ENCODE results near the gene CNTNAP5. TPM values are rescaled to one million over a fixed set of nuclear protein-coding genes. Genes with fewer than 3 reads are reported as not detected.

Gene CNTNAP5
- total RNA-seq, 1 donor from 2014 or later, result not detected

DNA sequence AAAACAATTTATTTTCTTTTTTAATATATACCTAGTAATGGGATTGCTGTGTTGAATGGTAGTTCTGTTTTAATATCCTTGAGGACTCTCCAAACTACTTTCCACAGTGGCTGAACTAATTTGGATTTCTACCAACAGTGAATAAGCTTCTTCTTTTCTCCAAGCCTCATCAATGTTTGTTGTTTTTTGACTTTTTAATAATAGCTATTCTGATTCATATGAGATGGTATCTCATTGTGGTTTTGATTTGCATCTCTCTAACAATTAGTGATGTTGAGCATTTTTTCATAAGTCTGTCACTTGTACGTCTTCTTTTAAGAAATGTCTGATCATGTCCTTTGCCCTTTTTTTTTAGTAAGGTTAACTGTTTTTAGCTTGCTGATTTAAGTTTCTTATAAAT is 863.3 kb downstream of the CNTNAP5 start:
- no peak overlapping the region for H3K27ac ChIP-seq (replicated peaks)

DNA sequence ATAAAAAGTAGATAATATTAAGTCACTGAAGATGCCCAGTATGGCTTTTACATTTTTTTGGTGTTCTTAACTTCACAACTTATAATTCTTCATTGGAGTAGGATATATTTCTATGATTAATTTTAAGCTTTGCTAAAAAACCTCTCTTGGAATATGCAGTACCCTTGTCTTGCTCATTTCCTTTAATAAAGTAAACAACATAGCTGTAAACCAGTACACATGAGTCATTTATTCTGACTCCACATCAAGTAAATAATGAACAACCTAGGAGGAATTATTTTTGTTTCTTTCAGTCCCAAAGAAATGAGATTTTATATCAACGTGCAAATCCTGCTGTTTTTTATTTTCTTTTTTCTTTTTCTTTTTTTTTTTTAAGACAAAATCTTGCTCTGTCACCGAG is 869.1 kb downstream of the CNTNAP5 start:
- H3K9me3 ChIP-seq (replicated peaks), result no peaks in the 10 kb centered on the region
- intact Hi-C loops (cut with micrococcal nuclease), result no loop called here

More for the DNA sequence above, 863.3 kb downstream of the CNTNAP5 start:
- H3K4me1 ChIP-seq, result no peaks in the 10 kb centered on the region
- intact Hi-C loops (cut with micrococcal nuclease), result no loop called here
- H3K36me3 ChIP-seq, result no peaks in the 10 kb centered on the region
- TF ChIP-seq, protein P1, sequence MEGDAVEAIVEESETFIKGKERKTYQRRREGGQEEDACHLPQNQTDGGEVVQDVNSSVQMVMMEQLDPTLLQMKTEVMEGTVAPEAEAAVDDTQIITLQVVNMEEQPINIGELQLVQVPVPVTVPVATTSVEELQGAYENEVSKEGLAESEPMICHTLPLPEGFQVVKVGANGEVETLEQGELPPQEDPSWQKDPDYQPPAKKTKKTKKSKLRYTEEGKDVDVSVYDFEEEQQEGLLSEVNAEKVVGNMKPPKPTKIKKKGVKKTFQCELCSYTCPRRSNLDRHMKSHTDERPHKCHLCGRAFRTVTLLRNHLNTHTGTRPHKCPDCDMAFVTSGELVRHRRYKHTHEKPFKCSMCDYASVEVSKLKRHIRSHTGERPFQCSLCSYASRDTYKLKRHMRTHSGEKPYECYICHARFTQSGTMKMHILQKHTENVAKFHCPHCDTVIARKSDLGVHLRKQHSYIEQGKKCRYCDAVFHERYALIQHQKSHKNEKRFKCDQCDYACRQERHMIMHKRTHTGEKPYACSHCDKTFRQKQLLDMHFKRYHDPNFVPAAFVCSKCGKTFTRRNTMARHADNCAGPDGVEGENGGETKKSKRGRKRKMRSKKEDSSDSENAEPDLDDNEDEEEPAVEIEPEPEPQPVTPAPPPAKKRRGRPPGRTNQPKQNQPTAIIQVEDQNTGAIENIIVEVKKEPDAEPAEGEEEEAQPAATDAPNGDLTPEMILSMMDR (IDR thresholded peaks at IDR 0.05; ENCODE audit: borderline replicate concordance), result no peak
- no peaks in the 10 kb centered on the region for H3K9me3 ChIP-seq (replicated peaks)
- no peaks in the 10 kb centered on the region for H3K27me3 ChIP-seq (ENCODE audit: low read depth)
- no peak for DNase-seq
- no peak overlapping the region for H3K4me3 ChIP-seq

DNA sequence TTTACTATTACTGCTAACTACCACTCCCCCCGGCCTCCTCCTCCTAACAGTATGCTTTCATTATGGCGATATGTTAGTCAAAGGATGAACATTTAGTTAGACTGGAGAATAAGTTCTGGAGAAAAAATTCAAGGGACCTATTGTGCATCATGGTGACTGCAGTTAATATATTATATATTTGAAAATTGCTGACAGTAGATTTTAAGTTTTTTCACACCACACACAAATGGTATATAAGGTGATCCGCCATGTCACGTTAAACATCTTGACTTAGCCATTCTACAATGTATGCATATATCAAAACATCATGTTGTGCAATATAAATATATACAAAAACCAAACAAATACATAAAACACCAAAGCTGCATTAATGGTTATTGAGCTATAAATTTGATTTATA is 873.7 kb downstream of the CNTNAP5 start:
- H3K27me3 ChIP-seq (ENCODE audit: low read depth), result no peaks in the 10 kb centered on the region
- H3K4me3 ChIP-seq, result no peak overlapping the region
- TF ChIP-seq, protein P1 (IDR thresholded peaks at IDR 0.05; ENCODE audit: borderline replicate concordance), result no peak
- intact Hi-C loops (cut with micrococcal nuclease), result no loop called here
- H3K9me3 ChIP-seq (replicated peaks), result no peaks in the 10 kb centered on the region
- no peaks in the 10 kb centered on the region for H3K36me3 ChIP-seq
- no peak overlapping the region for H3K27ac ChIP-seq (replicated peaks)
- no peaks in the 10 kb centered on the region for H3K4me1 ChIP-seq
- DNase-seq, result no peak

More for the DNA sequence above, 869.1 kb downstream of the CNTNAP5 start:
- no peaks in the 10 kb centered on the region for H3K36me3 ChIP-seq
- H3K27me3 ChIP-seq (ENCODE audit: low read depth), result no peaks in the 10 kb centered on the region
- no peak for DNase-seq
- TF ChIP-seq, protein P1 (IDR thresholded peaks at IDR 0.05; ENCODE audit: borderline replicate concordance), result no peak
- no peaks in the 10 kb centered on the region for H3K4me1 ChIP-seq
- H3K27ac ChIP-seq (replicated peaks), result no peak overlapping the region
- H3K4me3 ChIP-seq, result no peak overlapping the region

DNA sequence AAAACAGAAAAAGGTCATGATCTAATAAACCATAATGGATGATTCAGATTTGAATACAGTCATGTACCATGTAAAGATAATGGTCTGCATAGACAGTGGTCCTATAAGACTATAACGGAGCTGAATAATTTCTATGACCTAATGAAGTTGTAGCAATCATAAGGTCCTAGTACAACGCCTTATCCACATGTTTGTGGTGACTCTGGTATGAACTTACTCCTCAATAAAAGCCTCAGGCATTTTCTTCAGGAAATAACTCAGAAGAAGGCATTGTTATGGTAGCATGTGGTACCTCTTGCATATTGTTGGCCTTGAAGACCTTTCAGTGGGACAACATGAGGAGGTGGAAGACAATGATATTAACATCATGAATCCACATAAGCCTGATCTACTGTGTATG is 883.3 kb downstream of the CNTNAP5 start:
- intact Hi-C loops (cut with micrococcal nuclease), result no loop called here
- Histone ChIP-seq H3K36me3 (no peaks in the 10 kb centered on the region), H3K27ac (replicated peaks) (no peak overlapping the region), H3K9me3 (replicated peaks) (no peaks in the 10 kb centered on the region), H3K27me3 (ENCODE audit: low read depth) (no peaks in the 10 kb centered on the region), H3K4me3 (no peak overlapping the region), H3K4me1 (no peaks in the 10 kb centered on the region)
- TF ChIP-seq, protein P1 (IDR thresholded peaks at IDR 0.05; ENCODE audit: borderline replicate concordance), result no peak
- DNase-seq, result no peak

DNA sequence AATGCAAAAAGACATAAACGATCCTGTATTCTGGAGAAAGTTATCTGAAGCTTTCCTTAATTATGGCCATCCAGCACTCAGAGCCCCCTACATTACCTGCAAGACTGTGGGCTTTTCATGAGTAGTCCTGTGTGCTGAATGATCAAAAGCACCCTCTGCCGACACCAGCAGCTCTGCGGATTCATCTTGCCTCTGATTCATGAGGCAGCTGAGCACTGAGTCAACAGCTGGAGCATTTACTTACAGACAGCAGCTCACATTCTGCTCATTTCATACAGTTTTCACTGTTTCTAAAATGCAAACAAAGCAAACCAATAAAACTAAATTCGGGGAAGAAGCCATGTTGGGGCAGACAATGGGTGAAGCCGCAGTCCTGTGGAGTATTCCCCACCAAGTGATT is 886.5 kb downstream of the CNTNAP5 start:
- intact Hi-C loops (cut with micrococcal nuclease), result no loop called here
- no peaks in the 10 kb centered on the region for H3K9me3 ChIP-seq (replicated peaks)
- TF ChIP-seq, protein P1 (IDR thresholded peaks at IDR 0.05; ENCODE audit: borderline replicate concordance), result no peak
- H3K36me3 ChIP-seq, result no peaks in the 10 kb centered on the region
- H3K4me3 ChIP-seq, result no peak overlapping the region
- no peak for DNase-seq
- H3K27me3 ChIP-seq (ENCODE audit: low read depth), result no peaks in the 10 kb centered on the region
- H3K4me1 ChIP-seq, result no peaks in the 10 kb centered on the region
- H3K27ac ChIP-seq (replicated peaks), result no peak overlapping the region

DNA sequence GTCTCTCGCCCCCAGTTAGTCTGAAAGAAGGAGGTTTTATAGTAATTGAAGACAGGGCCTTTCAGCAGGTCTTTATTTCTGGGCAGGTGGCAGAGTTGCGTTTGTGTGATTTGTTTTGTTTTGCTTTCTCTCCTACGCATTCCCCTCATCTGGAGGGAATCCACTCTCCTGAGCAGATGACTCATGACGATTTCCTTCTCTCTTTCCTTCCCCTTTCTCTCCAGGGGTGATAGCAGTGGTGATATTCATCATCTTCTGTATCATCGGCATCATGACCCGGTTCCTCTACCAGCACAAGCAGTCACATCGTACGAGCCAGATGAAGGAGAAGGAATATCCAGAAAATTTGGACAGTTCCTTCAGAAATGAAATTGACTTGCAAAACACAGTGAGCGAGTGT is 888.8 kb downstream of the CNTNAP5 start:
- TF ChIP-seq, protein P1 (IDR thresholded peaks at IDR 0.05; ENCODE audit: borderline replicate concordance), result no peak
- no peaks in the 10 kb centered on the region for H3K36me3 ChIP-seq
- no peak overlapping the region for H3K4me3 ChIP-seq
- no peaks in the 10 kb centered on the region for H3K9me3 ChIP-seq (replicated peaks)
- intact Hi-C loops (cut with micrococcal nuclease), result no loop called here
- no peak for DNase-seq
- no peaks in the 10 kb centered on the region for H3K27me3 ChIP-seq (ENCODE audit: low read depth)
- no peaks in the 10 kb centered on the region for H3K4me1 ChIP-seq
- no peak overlapping the region for H3K27ac ChIP-seq (replicated peaks)
